C4-2B (cell line): Measurements from ENCODE around the gene NFXL1.
"Not testable (repeated sequence)": the region's sequence is repeated elsewhere in the genome, so short reads cannot be mapped to it uniquely, and the experiment has no call there.

Experiments
- H3K27ac ChIP-seq: fragments of 450-650 bp; 2 replicates; pipeline ENCODE4 v1.5.1; 2017
- CTCF ChIP-seq: fragments of 450-650 bp; conservative IDR thresholded peaks from 2 replicates; pipeline ENCODE4 v1.5.1; 2017; ENCODE audit warnings: mild to moderate bottlenecking
- ZFX ChIP-seq: fragments of 450-650 bp; IDR thresholded peaks from 2 replicates; pipeline ENCODE4 v1.6.1; 2017

NFXL1 gene

DNA sequence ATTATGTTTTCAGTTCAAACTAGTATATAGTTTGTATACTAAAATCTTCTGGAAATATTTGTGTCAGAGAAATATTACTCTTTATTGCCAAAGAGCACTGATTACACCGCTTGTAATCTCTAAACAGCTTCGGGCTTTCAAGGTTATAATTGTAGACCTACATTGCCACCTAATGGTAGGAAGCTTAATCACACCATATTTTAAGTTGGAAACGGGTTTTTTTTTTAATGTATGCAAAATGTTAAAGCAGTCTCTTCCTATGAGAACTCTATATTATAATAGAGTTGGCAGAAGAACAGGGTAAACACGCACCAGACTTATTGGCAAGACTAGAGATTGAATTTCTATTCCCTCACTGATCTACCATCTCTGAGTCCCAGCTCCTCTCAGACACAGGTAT is 19.5 kb upstream of the NFXL1 start:
- H3K27ac ChIP-seq, result no peak overlapping the region
- TF ChIP-seq CTCF (peak; percentile 71), ZFX (no peak)

GRCh38 chr4:47930971-47931804 is 16.8 kb upstream of the NFXL1 start:
- no peak overlapping the region for H3K27ac ChIP-seq
- no peak for TF ChIP-seq CTCF
- TF ChIP-seq ZFX, result no peak

GRCh38 chr4:47929682-47930201 is 15.4 kb upstream of the NFXL1 start:
- TF ChIP-seq CTCF, result no peak
- TF ChIP-seq ZFX, result no peak
- H3K27ac ChIP-seq, result no peak overlapping the region

DNA sequence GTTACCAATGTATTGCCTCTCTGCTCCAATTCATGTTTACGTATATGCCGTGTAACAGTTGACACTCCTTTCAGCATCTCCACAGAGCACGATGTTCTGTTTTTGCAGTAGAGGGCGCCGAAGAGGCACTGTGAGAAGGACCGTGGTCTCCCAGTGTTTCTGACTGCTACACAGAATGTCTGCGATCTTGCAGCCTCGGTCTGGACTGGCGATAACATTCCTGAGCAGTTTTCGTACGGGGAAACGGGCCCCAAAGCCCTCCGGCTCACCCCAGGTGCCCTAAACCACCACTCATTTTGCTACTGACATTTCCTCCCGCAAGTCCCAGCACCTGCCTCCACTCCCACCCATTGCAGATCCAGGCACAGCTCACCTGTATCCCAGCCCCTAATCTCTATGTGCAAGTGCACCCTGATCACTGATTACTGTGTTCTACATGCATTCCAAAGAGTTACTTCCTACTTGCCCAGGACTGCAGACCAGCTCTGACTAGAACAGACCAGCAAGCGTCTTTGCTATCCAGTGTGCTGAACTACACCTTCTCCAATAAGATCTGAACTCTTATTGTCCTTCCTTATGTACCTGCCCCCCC is 12.4 kb upstream of the NFXL1 start:
- no peak overlapping the region for H3K27ac ChIP-seq

GRCh38 chr4:47923261-47923608 is 8.9 kb upstream of the NFXL1 start:
- not testable (repeated sequence) for H3K27ac ChIP-seq

More for the DNA sequence above, 12.4 kb upstream of the NFXL1 start:
- TF ChIP-seq ZFX (no peak), CTCF (peak; percentile 84)

- H3K27ac ChIP-seq, result not testable (repeated sequence)
Measured at GRCh38 chr4:47922436-47923260, 8.3 kb upstream of the NFXL1 start.

GRCh38 chr4:47917163-47917562 is 2.8 kb upstream of the NFXL1 start:
- H3K27ac ChIP-seq, result not testable (repeated sequence)

DNA sequence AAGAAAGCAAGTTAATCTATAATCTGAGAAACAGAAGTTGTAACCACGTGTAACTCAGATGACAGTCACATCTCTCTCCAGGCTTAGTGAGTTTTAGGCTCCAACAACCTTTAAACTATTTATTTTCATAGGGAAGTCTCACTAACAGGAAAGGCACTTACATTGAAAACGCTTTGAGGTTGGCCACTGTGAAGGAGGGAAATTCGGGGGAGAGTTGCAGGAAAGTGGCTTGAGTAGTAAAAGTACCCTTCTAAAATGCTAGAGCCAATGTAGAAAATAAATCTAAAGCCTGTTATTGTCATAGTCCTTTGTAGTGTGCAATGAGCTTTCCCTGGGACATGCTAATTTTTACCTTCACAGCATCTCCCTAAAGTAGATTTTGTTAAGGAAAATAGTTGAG is 995 bp upstream of the NFXL1 start:
- H3K27ac ChIP-seq, result no peak overlapping the region
- no peak for TF ChIP-seq ZFX
- TF ChIP-seq CTCF, result no peak

DNA sequence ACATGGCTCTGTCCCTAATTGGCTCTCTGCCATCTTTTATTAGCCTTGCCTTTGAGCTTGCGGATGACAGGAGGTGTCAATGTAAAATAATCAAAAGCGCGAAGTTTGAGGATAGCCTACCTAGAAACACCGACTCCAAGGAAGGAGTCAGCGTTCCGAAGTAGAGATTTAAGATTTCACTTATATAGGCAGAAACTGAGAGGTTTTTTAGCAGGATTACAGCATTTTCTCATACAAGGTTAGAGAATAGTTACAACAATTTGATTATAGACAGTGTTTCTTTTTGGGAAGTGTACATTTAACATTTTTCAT is 499 bp upstream of the NFXL1 start:
- peak overlapping the region; percentile 92 for H3K27ac ChIP-seq
- TF ChIP-seq ZFX, result no peak
- TF ChIP-seq CTCF, result no peak
